ENCODE data around the gene TMIGD1.

TMIGD1 gene

DNA sequence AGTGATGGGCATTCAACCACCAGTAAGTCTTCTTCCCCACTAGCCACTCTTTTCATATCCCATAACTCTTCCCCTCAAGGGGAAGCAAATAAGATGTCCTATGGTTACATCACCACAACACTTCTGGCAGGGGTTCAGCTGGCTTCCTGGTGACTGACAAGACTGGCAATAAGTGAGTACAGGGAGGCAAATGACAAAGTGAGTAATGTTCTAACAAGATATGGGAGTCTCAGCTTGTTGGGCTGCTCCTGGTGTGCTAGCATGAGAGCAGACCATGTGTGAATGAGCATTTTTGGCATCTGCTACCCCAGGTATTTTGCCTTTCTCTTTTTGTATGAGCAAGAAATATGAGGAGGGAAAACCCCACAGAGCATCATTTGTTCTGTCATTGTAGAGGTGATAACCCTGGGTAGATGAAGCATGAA lies 9.9 kb downstream of the TMIGD1 start:
- FAIRE-seq, result no peak

DNA sequence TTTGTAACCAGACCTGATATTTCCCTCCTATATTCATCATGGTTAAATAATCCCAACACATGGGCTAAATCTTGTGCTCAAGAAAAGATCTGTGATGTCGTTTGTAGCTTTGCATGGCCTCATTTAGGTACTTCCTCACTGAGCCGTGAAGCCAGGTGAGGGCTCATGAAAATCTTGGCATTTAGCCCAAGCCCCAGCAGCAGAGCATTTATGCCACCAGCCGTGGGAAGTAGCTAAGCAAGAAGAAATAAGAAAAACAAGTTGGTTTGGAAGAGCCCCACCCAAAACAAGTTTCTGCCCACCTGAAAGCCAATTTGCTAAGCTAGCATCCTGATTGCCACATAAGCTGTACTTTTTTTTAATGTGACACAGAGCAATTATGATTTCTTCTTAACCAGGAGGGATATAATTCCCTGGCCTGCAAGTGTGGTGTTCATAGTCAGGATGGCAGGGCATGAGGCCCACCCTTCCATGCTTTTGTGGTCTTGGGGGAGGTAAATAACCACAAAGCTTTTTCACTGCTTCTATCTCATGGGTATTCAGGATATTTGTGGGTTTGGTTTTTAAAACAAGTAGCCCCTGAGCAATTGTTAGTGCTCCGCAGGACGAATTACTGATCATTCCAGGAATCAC lies 10.5 kb downstream of the TMIGD1 start:
- no peak for FAIRE-seq

DNA sequence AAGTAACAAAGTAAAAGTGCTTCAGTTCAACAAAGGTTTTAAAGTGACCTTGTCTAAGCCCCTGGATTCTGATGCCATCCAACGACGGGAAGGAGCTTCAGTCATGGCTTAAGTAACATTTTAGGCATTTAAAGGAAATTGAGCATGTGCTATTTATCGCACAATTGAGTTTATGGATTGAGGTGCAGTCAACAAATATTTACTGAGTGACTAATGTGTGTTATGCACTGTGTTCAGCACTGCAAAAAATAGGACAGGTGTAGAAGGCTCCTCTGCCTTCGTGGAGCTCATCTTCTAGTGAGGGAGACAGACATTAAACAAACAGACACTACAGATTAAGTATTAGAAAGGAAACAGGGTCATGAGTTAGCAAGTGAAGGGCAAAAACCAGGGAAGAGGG lies 12.5 kb downstream of the TMIGD1 start:
- peak; percentile 98 for FAIRE-seq

DNA sequence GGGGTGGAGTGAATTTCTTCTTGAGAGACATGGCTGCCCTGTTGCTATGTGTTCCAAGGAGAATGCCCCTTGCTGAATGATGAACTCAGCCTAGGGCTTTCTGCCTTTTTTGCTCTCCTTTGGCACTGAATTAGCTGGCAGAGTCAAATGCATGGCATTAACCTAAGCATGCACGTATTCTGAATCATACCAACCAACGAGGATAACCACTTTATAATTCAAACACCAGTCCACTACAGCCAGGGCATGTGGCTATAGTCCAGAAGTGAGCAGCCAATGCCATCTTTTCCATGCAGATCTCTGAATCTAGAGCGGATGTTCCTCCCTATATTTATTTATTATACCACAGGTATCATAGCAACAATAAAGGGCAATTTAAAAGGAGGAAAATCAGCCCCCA lies 15.7 kb downstream of the TMIGD1 start:
- peak; percentile 98 for FAIRE-seq

DNA sequence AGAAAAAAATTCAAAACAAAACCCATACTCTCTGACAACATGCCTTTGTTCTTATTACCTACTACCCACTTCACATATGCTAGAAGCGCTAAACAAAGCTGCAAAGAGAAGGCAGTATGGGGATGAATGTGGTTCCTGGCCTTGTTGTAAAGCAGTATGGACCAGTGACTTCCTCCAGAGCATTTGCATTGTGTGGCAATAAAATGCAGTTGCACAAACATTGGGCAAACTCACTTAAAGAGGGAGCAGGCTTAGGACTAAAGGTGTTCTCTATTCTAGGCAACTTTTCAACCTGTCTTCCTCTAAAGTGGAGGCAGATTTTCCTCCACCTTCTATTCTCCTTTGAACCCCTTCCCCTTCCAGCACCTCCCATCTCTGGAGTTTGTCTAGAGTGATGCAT lies 17.1 kb downstream of the TMIGD1 start:
- no peak for FAIRE-seq

DNA sequence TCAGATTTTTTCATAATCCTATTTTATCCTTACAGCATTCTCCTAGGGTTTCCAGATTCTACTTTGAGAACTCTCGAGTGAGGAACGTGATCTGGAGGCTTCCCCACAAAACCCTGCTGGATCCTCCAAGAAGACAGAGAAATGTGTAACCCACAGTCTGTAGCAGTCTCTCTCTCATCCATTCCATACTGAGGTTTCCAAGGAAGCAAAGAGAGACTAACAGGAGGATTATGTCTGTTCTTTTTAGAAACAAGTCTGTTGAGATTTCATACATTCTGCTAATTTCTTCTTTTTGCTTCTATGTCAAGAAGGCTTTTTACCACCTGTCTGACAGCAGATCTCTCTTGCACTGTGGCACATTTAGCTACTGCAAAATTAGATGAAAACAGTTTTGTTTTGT lies 18.8 kb downstream of the TMIGD1 start:
- FAIRE-seq, result no peak

DNA sequence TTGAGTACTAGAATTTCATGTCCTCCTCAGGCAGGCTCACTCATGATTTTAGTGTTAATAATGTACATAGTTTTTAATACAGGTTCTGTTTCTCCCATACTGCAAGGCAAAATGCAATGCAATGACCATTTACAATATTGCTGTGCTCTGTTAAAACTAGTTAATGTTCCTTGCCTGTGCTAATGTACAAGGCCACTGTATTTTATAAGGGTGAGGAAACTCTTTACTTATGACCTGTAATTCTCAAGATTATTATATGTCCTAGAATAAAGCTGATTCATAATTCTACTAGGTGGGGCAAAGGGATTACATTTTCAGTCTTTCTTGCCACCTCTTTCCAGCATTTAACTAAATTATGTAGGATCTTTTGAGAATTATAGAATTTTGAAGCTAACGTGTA lies 19.4 kb downstream of the TMIGD1 start:
- FAIRE-seq, result no peak

DNA sequence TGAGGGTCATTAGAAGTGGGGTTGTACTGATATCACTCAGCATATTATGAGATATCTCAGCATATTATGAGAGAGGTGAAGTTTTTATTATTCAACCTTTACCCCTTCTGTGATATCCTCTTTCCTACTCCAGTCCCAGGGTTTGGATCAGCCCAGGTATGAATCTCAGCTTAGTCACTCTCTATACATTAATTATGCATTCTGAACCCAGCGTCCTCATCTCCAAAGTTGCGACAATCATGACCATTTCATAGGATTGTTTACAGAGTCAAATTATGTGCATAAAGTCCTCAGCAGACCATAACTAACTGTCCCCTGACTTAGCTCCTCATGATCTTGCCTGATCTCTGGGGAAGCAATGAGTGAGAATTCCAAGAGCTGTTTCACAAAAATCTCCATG lies 21.6 kb downstream of the TMIGD1 start:
- FAIRE-seq, result no peak

DNA sequence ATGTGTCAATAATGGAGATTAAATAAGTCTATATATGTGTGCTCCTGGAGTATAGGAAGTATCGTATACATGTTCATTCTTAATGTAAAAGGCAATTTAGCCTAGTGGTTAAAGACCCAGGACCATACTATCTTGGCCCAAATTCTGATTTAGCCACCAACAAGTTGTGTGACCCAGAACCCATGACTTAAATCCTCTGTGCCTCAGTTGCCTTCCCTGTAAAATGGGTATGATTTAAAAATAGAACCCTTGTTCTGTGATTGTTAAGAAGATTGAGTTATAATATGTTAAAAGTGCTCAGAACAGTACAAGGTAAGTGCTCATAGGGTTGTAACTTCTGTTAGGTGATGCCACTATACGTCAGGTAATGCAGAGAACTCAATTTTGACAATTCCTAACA lies 23.3 kb downstream of the TMIGD1 start:
- FAIRE-seq, result no peak

DNA sequence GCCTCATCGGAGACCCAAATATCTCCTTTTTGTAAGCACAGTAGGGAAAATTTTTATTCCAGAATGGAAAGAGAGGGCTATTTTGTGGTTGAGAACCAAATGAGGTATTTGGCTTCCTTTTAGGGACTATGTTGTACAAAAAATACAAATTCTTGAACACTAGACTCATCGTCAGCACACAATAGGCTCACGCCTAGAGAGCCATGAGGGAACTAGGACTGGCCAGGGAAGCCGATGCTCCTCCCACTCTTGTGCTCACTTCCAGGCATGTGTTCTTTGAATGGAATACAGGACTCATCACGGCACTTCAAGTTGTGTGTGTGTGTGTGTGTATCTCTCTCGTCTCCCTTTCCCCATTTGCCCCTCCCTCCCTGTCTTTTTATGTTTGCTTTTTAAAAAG lies 24.3 kb downstream of the TMIGD1 start:
- FAIRE-seq, result no peak

DNA sequence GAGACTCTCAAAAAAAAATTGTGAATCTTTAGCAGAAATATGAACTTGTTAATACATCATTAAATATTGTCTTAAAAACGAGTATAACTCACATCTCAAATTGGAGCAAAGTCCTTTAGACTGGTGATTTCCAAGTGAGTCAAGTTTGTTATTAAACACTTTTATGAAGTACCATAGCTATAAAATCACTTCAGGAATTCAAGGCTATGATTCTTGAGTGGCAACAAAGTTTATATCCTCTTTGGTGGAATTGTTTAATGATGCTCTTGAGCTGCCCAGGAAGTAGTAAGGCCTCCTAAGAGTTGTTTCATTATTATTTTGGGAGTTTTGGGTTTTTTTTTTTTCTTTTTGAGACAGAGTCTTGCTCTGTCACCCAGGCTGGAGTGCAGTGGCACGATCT lies 25.5 kb downstream of the TMIGD1 start:
- no peak for FAIRE-seq

DNA sequence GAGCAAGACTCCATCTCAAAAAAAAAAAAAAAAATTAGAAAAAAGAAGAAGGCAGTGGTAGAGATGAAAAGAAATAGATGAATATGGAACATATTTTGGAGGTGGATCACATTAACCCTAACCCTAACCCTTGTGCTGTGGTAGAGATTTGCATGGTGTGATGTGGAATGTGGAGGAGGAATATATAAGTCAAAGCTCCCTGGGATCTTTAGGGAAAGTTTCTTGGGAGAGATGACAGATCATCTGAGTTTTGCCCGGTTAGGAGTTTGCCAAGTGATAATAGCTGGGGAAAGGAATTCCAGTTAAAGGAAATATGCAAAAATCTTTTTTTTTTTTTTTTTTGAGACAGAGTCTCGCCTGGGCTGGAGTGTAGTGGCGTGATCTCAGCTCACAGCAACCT lies 29.1 kb downstream of the TMIGD1 start:
- FAIRE-seq, result no peak

DNA sequence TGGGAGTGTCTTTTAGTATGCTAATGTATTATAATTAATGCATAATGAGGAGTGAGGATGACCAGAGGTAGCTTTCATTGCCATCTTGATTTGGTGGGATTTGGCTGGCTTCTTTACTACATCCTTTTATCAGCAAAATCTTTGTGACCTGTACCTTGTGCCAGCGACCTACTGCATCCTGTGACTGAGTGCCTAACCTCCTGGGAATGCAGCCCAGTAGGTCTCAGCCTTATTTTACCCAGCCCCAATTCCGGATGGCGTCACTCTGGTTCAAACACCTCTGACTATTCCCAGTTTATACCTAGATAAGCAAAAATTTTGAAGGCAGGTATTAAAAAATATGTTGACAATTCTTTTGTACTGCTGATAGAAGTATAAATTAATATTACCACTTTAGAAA lies 31.6 kb downstream of the TMIGD1 start:
- FAIRE-seq, result no peak

DNA sequence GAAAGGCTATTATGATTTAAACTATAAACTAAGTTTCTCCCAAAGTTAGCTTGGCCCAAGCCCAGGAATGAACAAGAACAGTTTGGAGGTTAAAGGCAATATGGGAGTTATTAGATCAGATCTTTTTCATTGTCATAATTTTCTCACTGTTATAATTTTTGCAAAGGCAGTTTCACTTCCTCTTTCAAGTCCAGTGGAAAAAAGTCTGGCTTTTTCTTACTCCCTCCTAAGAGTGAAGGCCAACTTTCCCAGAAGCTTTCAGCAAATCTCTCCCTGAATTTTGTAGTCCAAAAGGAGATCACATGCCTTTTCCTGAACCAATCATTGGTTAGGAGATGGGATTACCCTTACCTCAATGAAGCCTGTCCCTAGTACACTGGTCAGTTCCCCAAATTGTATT lies 33.0 kb downstream of the TMIGD1 start:
- no peak for FAIRE-seq

DNA sequence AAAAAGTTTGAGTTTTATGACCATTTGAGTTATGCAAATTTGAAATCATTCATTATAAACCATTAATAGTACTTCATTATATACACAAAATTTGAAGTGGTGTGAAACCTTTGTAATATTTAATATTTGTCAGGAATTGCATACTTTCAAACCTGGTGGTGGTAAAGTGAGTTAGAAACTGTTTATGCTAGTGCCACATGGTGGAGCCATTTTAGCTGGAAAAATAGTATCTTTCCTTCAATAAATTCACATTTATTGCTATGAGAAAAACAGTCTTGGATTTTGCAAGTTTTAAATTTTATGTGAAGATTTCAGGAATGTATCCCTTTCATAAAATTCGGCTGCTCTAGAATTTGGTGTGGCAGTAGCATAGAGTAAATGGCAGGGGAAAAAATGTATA lies 34.9 kb downstream of the TMIGD1 start:
- FAIRE-seq, result no peak

DNA sequence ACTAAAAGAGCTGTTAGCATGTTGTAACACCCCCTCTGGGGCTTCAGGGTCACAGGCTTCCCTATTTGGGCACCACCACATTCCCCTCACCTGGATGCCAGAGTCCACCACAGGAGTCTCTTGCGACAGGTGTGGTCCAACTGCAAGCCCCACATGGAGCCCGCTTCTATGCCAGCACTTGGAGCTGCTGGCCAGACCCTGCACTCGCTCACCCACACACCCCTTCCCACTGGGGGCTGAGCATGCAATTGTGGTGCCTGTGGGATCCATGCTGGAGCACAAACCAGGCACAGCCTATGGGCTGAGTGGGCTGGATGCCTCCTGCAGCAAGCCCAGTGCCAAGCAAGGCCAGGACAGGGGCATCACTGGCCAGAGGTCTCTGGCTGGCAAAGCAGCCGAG lies 36.1 kb downstream of the TMIGD1 start:
- no peak for FAIRE-seq

DNA sequence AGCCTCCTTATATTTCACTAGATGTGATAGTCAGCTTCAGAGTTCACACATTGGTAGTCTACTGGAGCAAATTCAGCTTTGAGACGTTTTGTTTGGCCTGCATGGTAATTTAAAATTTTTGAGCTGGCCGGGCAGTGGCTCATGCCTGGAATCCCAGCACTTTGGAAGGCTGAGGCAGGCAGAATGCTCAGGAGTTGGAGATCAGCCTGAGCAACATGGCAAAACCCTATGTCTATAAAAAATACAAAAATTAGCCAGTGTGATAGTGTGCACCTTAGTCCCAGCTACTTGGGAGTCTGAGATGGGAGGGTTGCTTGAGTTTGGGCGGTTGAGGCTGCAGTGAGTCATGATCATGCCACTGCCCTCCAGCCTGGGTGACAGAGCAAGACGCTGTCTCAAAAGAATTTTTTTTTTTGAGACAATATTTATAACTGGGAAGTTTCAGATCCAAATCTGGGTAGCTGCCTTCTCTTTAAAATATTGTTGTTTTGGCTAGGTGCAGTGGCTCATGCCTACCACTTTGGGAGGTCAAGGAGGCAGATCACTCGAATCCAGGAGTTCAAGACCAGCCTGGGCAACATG lies 37.3 kb downstream of the TMIGD1 start:
- FAIRE-seq, result no peak

DNA sequence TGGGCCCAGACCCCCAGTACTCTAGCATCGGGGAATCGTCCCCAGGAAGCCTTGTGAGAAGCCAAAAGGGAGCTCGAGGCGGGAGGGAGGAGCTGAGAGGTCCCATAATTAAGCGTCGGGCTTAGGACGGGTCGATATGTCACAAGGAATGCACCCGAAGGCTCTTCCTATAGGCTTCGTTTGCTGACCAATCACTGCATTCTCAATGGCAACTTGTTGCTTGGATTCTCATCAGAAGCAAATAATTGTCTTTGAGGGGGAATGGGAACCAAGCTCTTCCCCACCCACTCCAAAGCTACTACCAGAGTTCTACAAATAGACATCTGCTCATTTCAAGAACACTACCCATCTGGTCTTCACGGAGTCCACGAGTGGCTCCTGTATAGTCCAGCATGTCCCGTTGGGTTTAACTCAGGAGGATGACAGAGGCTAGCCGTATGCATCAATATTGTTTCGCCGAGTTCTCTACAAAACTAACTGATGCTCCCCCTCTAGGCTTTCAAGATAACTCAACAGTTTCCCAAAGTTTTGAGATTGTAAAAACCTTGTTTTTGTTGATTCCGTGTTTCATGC lies 41.5 kb downstream of the TMIGD1 start:
- FAIRE-seq, result no peak

DNA sequence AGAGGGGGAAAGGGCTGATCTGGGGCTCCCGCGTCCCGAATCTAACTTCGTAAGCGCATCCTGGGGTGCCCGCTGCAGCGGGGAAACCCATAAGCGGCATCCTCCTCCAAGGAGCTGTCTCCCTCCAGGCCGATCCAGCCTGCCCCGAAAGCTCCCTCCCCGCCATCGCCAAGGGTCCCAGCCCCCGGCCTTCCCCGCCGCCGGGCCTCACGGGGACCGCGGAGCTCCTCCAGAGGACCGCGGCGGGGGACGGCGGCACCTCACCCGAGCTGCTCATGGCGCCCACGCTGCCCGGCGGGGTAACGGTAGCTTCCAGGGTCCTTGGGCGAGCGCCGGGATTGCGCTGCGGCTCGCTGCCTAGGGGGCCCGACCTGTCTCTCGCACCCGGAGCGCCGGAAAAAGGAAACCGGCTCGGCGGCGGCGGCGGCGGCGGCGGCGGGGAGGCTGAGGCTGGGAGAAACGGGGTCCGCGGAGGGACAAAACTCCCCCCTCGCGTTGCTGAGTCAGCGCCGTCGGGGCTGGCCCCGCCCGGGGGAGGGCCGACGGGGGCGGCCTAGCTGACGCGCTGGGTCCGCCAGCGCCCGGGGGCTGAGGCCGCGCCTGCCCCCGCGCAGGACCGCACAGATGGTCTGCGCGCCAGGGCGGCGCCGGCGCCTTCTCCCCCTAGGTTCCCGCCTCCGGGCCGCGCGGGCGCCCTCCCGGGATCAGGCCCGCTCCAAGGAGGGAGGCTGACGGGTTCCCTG lies 42.1 kb downstream of the TMIGD1 start, which contains the start of gene BLMH:
Gene BLMH, minus strand, starts transcription at position 402 of the 743 bp plus-strand sequence. Its CDS starts 125 bp downstream, at position 277.
- no peak for FAIRE-seq

DNA sequence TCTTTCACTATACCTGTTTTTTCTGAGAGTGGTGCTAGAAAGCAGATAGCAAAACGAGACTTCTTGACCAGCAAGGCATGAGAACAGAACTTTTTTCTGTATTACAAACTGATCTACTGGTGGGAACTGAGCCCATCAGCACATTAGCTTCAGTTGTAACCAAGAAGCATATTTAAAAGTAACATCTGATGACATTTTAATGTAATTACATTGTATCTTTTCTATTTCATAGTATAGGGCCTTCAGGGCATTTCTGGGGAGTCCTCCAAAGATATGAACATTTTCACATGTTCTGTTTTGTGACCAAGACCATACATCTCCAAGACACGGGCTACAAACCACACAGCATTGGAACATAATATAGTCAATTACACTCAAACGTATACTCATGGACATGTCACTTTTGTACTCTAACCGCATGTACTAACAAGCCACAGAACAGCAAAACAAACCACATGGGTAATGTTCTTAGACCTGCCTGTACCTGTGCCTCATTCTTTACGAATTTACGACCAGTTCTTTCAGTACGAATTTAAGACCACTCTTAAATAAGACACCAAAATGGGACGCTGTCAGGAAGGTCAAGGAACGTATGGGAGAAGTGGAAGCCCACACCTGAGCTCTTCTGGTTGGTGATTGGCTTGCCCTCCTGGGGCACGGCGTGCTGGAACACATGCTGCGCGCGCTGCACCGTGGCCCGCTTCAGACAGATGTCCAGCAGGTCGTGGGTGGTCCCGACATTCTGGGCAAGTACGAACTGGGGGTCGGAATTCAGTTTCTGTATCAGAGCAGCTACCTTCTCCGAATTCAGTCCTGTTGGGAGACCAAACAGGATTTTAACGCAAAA lies 42.9 kb downstream of the TMIGD1 start:
- FAIRE-seq, result no peak

DNA sequence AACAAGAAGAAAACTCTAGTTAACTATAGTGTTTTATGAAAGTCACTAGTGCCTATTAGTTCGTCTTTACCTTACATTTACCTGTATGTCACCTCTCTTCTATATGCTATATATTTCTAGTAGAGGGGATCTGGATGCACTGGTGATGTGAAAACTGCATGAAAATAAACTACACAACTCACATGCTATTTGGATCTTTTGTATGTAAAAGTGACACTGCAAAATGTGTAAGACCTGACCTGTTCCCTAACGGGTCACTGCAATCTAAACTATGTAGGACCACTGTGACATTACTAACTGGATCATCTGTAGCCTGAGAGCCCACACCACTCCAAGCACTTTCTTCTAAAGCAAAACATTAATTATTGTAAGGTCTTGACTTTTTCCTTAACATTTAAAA lies 43.8 kb downstream of the TMIGD1 start:
- FAIRE-seq, result no peak

DNA sequence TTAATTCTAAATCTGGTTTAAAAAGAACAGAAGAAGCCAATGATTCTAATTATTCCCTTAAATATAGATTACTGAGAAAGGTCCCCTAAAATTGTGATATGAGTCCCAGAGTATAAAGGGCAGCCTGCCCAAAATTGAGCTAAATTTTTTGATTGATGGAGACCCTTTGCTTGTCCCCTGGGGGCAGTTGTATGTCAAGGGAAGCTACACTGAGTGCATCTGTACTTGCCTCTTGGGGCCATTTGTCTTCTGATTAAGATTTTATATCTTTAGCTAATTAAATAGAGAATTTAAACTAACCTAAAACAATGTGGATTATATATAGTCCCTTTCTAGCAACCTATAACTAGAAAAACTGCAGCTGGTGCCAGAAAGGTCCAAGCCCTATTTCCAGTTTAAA lies 54.7 kb downstream of the TMIGD1 start:
- FAIRE-seq, result no peak

DNA sequence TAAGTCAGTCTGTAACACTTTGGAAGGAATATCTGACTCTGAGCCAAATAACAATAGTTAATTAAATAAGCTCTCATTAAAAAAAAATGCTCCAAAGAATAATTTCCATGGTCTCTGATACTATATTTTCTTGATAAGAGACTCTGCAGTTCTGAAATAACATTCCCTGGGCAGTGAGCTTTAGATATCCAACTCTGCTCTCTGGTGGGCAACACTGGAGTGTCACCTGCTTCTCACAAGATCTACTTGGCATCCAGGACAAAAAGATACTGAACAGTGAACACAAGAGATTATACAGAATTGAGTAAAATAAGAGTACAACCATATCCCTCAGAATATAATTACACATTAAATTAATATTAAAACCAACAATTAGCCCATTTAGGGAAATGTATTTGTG lies 55.8 kb downstream of the TMIGD1 start:
- no peak for FAIRE-seq

Measured in islet of Langerhans (tissue), 1 donor.